HG03520 (cell line): ENCODE data around the gene ZMYND10.

Experiments used
- ATAC-seq: cut with Tn5 transposase; IDR thresholded peaks from one replicate; pipeline ENCODE4 v1.9.1; 2021; ENCODE audit warnings: mild to moderate bottlenecking, moderate library complexity; ENCODE audit not compliant: unreplicated experiment

ZMYND10 gene

DNA sequence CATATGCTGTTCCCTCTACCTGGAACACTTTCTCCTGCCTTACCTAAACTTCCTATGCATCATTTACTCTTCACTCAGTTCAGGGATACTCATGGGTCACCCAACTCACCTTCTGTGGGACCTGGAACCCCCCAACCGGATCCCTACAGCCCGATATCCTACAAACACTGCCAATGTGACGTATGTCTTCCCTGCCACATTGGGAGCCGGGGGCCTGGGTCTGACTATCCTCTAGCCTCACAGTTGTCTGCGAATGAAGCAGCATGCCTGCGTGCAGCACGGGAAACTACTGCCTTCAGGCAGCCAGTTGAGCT, 4.6 kb upstream of the ZMYND10 start:
- no peak for ATAC-seq

DNA sequence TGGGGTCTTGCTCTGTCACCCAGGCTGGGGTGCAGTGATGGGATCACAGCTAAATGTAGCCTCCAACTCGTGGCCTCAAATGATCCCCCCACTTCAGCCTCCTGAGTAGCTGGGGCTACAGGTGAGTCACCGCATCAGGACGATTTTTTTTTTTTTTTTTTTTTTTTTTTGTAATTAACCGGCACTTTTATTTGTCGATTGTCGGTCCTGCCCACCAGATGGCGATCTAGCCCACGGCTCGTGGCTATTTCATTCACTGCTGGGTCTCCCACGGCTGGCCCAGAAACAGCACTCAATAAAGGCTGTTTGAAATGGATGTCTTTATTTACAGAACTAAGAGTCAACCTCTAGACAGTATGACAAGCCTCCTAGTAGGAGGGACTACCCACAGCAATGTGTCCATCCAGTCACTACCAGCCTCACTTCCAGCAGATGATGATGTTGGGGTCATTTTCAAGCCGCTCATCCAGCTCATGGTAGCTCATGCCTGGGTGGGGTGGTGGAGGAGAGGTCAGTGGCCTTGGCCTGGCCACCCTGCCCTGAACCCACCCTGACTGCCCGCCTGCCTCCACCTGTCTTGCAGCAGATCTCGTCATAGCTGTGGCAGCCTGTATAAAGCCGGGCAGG, 1.8 kb upstream of the ZMYND10 start:
- ATAC-seq = no peak

DNA sequence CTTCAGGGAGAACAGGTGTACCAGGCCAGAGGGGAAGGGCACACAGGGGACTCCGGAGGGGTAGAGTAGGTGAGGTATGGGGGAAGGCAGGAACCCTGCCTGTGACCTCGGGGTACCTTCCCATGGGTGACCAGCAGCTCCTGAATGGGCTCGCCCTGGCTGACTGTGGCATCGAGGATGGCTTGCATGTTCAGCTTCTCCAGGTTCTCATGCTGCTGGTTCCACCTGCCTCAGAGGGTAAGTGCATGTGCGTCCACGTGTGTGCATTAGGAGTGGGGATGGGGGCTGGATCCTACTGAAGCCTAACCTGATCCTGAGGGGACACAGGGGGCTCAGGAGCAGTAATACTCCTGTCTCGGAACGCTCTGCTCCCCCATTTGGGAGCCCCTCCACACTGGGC, 524 bp downstream of the ZMYND10 start:
- no peak for ATAC-seq

- no peak for ATAC-seq
Observed at GRCh38 chr3:50342813-50343633, 2.5 kb downstream of the ZMYND10 start.

- ATAC-seq = no peak
Observed at GRCh38 chr3:50341996-50342650, 3.4 kb downstream of the ZMYND10 start.

DNA sequence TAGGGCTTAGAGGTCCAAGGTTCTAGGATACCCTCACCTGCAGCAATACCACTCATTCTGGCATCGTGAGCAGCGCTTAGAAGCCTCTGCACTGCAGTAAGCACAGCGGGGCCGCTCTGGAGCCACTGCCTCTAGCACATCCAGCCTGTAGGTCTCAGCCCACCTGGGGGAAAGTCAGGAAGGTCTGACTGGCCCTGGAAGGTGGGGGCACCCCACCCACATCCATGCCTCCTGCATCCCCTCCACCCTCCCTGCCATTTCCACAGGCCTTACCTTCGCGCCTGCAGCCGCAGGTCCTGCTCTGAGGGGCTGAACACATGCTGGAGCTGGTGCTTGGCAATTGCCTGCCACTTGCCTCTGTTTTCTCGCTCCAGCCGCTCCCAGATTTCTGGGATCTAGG, 4.0 kb downstream of the ZMYND10 start:
- no peak for ATAC-seq

DNA sequence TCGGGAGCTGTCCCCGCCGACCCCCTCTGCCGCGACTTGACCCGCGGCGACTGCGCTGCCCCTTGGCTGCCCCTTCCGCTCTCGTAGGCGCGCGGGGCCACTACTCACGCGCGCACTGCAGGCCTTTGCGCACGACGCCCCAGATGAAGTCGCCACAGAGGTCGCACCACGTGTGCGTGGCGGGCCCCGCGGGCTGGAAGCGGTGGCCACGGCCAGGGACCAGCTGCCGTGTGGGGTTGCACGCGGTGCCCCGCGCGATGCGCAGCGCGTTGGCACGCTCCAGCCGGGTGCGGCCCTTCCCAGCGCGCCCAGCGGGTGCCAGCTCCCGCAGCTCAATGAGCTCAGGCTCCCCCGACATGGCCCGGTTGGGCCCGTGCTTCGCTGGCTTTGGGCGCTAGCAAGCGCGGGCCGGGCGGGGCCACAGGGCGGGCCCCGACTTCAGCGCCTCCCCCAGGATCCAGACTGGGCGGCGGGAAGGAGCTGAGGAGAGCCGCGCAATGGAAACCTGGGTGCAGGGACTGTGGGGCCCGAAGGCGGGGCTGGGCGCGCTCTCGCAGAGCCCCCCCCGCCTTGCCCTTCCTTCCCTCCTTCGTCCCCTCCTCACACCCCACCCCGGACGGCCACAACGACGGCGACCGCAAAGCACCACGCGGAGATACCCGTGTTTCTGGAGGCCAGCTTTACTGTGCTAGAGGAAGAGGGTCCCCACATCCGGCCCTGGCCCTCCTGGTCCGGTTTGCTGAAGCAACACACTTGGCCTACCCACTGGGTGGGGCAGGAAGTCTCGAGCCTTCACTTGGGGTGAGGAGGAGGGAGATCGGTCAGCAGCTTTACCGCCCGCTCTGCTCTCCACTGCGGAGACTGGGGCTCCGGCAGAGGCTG, 4.8 kb downstream of the ZMYND10 start, which contains the start of gene RASSF1:
Gene RASSF1 (minus strand): TSS at position 389 of the 882 bp plus-strand sequence. CDS start 31 bp downstream, at position 358.
- no peak for ATAC-seq

DNA sequence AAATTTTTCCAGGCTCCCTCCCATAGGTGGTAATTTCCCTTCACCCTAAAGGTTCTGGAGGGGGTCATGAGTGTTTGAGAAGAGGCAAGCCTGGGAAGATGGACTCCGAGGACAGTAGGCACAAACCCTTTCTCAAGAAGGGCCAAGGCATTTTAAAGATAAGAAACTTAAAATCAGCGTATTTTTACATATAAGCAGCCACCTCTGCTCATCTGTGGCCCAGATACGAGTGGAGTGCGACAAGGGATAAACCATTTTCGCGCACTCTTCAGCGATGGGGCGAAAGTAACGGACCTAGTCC, 5.4 kb downstream of the ZMYND10 start:
- no peak for ATAC-seq

DNA sequence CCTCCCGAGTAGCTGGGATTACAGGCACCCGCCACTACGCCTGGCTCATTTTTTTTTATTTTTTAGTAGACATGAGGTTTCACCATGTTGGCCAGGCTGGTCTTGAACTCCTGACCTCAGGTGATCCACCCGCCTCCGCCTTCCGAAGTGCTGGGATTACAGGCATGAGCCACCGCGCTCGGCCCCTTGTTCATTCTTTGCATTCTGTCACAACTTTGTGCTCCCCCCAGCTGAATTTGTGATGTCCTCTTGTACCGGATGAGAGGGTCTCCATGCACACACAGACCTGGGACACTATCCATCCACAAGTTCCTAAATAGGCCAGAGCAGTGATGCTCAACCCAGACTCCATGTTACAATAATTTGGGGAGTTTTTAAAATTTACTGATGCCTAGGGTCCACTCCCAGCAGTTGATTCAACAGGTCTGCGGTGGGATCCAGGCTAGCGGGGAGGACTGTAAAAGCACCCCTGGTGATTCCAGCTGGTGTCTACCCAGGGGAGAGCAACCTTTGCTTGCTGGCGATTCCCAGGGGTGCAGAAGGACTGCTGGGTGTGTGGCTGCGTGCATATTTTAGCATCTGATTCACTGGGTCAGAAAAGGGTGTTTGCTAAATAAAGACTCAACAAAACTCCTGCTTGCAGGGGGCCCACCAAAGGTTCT, 5.9 kb downstream of the ZMYND10 start:
- no peak for ATAC-seq

DNA sequence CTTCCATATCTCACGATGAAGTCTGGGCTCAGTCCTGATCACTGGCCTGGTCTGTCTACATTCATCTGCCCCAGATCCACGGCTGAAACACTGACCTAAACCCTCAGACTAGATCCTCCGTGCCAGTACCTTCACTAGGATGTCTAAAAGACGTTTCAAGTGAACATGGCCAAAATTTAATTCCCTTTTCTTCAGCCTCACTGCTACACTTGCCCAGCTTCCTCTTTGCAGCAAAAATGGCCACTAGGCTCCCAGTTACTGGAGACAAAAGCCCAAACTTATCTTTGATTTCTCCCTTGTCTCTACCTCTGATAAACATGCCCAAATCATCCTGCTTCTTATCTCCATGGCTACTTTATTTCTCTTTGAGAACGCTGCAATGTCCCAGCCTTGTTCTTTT, 6.6 kb downstream of the ZMYND10 start:
- no peak for ATAC-seq

GRCh38 chr3:50337175-50337861, 8.2 kb downstream of the ZMYND10 start:
- peak; percentile 67 for ATAC-seq

DNA sequence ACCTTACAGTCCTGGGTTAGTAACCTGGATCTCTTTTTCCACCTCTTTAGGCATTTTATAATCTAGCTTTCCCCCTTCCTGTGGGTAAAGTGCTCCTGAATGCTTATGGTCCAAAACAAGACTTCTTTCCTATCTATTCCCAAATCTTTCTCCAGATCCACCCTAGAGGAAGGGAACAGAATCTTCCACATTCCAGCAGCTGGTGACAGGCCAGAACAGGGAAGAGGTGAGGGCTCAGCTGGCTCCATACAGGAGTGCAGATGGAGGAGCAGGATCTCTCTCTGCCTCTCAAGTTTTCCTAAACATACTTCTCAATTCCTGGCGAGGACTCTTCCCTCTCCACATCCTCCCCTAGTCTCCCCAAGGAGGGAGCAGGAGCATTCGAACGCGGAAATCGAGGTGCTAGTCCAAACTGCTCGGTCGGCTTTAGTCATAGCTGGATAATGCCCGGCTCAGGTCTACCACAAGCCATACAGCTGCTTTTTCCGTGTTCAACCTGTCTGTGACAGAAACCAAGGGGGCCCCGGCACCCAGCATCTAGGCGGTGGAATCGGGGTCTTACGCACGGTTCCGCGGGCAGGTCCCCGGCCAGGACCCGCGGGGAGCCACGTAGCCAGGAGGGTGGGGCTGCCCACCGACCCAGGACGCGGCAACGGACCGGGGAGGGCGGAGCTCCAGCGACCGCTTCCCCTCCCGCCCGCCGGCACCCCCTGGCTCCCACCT, 8.9 kb downstream of the ZMYND10 start:
- ATAC-seq = peak; percentile 28

DNA sequence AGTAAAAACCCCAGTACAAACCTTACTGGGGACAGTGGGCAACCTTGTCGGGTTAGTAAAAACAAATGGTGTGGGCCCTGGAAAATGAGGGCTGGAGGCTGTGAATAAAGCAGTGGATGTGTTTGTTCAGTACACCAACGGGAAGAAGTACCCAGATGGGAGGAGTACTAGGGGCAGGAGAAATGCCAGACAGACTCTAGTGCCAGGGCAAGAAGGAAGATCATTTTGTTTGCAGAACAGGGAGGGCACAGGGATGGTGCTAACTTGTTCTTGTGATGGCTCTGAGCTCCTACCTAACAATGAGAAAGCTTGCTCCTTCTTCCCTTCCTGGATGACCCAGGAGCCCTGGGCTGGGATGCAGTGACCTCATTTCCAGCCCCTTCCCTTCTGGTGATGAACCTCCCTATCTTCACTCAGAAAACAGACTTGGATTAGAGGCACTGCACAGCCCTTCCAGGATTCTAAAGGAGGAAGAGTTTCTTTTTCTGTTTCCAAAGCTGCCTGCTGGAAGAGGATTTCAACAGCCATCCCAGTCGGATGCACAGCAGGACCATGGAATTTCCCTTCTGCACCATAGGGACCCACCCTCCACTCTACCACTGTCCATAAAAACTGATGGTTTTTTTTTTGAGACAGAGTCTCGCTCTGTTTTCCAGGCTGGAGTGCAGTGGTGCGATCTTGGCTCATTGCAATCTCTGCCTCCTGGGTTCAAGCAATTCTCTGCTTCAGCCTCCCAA, 11.0 kb downstream of the ZMYND10 start:
- no peak for ATAC-seq

DNA sequence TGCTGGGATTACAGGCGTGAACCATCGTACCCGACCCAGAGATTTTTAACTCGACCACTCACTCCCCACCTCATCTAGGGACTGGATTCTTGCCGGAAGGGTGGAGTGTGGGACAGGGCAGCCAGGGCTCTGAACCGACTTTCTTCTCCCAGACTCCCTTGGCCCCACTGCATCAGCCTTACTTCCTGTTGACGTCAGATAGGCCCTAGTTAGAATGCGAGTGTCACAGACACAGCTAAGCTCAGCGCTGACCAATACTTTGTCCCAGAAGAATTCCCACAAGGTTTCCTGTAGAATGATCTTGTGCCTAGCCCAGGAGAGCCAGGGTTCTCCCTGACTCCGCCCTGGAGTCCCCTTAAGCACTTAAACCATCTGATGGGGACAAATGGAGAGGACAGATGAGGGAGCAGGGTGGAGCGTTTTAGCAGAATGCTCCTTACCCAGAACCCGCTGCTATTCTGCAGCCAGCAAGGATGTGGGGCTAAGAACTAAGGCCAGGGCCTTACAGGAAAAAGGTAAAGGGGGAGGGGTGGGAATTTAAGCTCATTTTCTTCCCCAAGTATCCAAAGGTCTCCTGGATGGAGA, 11.7 kb downstream of the ZMYND10 start:
- no peak for ATAC-seq

GRCh38 chr3:50331364-50331907, 14.1 kb downstream of the ZMYND10 start:
- no peak for ATAC-seq

DNA sequence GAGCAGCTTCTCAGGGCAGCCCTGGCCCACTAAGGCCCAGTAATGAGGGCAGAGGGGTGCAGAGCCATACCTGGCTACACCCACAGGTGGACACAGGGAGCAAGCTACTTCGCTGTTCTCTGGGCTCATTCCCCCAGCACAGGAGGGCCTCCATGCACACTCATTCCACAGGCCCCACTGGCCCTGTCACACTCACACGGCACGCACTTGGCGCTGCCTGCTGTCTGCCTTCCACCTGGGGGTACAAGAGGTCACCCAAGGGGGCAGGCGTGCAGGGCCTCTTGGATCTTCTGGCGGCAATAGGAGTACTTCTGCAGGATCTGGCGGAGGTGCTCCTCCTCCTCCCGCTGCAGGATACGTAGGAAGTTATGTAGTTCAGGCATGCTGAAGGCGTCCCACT, 15.2 kb downstream of the ZMYND10 start:
- no peak for ATAC-seq

GRCh38 chr3:50327943-50328691, 17.4 kb downstream of the ZMYND10 start, which contains the start of gene TUSC2:
TUSC2 (minus strand) TSS chr3:50328223; CDS start chr3:50328099, 124 bp downstream.
- ATAC-seq = peak; percentile 72
